ENCODE measurements around the gene EPC1. TPM values are rescaled to one million over a fixed set of nuclear protein-coding genes. Genes with fewer than 3 reads are reported as not detected.

Gene EPC1
- total and polyA plus RNA-seq, 2 donors (not counting 1 experiment from before 2014, with no cell fraction given) = 22.7 to 28.1 TPM

- H3K9ac ChIP-seq (ENCODE audit: insufficient read depth, low read length) = no peak overlapping the region
- H3K4me3 ChIP-seq (replicated peaks in 1 of 4; ENCODE audit: control extremely low read depth in 1 of 4, insufficient read depth in 1 of 4, low read depth in 3 of 4, low read length in 4 of 4) = no peak overlapping the region
- H3K27me3 ChIP-seq (ENCODE audit: control insufficient read depth, insufficient read depth, low read length) = no peaks in the 10 kb centered on the region
- H4K20me1 ChIP-seq (ENCODE audit: control insufficient read depth, extremely low read depth, insufficient read depth, low read length) = no peaks in the 10 kb centered on the region
- H3K27ac ChIP-seq (ENCODE audit: insufficient read depth, low read length) = no peak overlapping the region
- no peak overlapping the region for H3K4me2 ChIP-seq (ENCODE audit: extremely low read depth, insufficient read depth, low read length)
- peaks cover 9% of the 10 kb centered on the region for H3K79me2 ChIP-seq (ENCODE audit: control insufficient read depth, insufficient read depth, low read length)
- no peaks in the 10 kb centered on the region for H3K4me1 ChIP-seq (ENCODE audit: control insufficient read depth, extremely low read depth, insufficient read depth, low read length)
- H3K36me3 ChIP-seq (ENCODE audit: control insufficient read depth, insufficient read depth, low read length) = no peaks in the 10 kb centered on the region
- DNase-seq (ENCODE audit: low read depth in 2 of 2) = peak in 1 of 2 donors; percentile 56
- no peaks in the 10 kb centered on the region for H3K9me3 ChIP-seq (ENCODE audit: control insufficient read depth, insufficient read depth, low read depth, low read length)
- no peak overlapping the region for H2AFZ ChIP-seq (ENCODE audit: low read length)
- no peak for TF ChIP-seq EZH2 (IDR thresholded peaks at IDR 0.05; ENCODE audit: low read length, missing control alignments)
- TF ChIP-seq, protein P1, sequence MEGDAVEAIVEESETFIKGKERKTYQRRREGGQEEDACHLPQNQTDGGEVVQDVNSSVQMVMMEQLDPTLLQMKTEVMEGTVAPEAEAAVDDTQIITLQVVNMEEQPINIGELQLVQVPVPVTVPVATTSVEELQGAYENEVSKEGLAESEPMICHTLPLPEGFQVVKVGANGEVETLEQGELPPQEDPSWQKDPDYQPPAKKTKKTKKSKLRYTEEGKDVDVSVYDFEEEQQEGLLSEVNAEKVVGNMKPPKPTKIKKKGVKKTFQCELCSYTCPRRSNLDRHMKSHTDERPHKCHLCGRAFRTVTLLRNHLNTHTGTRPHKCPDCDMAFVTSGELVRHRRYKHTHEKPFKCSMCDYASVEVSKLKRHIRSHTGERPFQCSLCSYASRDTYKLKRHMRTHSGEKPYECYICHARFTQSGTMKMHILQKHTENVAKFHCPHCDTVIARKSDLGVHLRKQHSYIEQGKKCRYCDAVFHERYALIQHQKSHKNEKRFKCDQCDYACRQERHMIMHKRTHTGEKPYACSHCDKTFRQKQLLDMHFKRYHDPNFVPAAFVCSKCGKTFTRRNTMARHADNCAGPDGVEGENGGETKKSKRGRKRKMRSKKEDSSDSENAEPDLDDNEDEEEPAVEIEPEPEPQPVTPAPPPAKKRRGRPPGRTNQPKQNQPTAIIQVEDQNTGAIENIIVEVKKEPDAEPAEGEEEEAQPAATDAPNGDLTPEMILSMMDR (conservative IDR thresholded peaks at IDR 0.05 in 1 of 2, IDR thresholded peaks at IDR 0.05 in 1 of 2; ENCODE audit: low read depth in 1 of 2, low read length in 2 of 2) = no peak
These were observed 3.2 kb upstream of the EPC1 start for GRCh38 chr10:32349968-32350738.

DNA sequence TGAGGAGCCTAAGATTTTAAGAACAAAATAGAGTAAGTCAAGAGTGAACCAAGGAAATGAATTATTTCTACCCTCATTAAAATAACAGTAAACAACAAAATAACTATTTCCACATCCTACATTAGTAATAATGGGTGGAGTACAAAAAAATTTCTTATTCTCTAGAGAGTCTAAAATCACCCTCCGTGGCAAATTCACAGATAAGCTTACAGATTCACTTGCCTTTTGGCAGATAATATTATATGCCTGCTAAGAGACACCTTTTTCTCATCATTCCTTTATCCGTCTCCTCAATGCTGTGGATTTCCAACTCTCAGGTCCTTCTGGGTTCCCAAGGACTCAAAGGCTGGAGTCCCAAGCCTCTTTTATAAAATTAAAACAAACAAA is 2.2 kb upstream of the EPC1 start:
- no peaks in the 10 kb centered on the region for H4K20me1 ChIP-seq (ENCODE audit: control insufficient read depth, extremely low read depth, insufficient read depth, low read length)
- no peaks in the 10 kb centered on the region for H3K36me3 ChIP-seq (ENCODE audit: control insufficient read depth, insufficient read depth, low read length)
- no peak overlapping the region for H2AFZ ChIP-seq (ENCODE audit: low read length)
- no peaks in the 10 kb centered on the region for H3K9me3 ChIP-seq (ENCODE audit: control insufficient read depth, insufficient read depth, low read depth, low read length)
- H3K9ac ChIP-seq (ENCODE audit: insufficient read depth, low read length) = no peak overlapping the region
- H3K27ac ChIP-seq (ENCODE audit: insufficient read depth, low read length) = no peak overlapping the region
- H3K79me2 ChIP-seq (ENCODE audit: control insufficient read depth, insufficient read depth, low read length) = peaks cover 19% of the 10 kb centered on the region
- TF ChIP-seq, protein P1 (conservative IDR thresholded peaks at IDR 0.05 in 1 of 2, IDR thresholded peaks at IDR 0.05 in 1 of 2; ENCODE audit: low read depth in 1 of 2, low read length in 2 of 2) = no peak
- TF ChIP-seq EZH2 (IDR thresholded peaks at IDR 0.05; ENCODE audit: low read length, missing control alignments) = no peak
- H3K4me2 ChIP-seq (ENCODE audit: extremely low read depth, insufficient read depth, low read length) = no peak overlapping the region
- H3K4me3 ChIP-seq (replicated peaks in 1 of 4; ENCODE audit: control extremely low read depth in 1 of 4, insufficient read depth in 1 of 4, low read depth in 3 of 4, low read length in 4 of 4) = no peak overlapping the region
- no peaks in the 10 kb centered on the region for H3K4me1 ChIP-seq (ENCODE audit: control insufficient read depth, extremely low read depth, insufficient read depth, low read length)
- H3K27me3 ChIP-seq (ENCODE audit: control insufficient read depth, insufficient read depth, low read length) = no peaks in the 10 kb centered on the region
- no peak for DNase-seq (ENCODE audit: low read depth in 2 of 2)

DNA sequence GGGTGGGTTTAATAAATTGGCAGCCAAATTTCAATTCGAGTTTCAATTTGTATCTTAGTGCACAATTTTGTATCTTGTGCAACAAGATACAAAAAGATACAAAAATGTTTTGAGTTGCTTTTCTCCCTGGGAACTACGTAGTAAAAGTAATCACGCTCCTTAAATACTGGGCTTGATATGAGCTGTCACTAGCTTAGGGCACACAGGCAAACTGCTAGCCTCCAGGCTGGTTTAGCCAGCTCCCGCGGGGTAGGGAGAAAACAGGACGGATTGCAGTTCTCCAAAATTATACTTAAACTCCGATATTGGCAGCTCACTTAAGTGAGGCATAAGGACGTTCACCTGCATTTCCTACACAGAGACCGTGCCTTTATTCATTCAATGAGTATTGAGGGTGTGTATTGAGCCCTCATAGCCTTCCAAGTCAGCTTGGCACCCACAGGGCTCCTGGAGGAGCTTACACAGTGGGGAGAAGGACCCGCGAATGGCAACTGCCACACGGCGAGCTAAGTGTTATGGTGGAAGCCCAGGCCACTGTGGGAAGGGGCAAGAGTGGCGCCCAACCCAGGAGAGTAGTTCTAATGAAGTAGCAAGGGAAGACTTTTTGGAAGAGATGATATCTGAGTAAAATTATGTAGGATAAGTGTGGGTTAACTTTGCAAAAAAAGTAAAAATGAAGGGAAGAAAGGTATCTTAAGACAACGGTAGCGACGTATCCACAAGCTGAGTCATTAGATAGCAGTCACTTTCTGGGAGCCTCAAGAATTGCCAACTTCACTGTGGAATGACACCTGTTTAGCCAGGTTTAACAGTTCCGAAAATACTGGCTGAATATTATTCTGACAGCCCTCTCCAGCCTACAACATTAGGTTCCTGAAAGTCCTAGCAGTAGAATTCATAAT is 1.6 kb upstream of the EPC1 start:
- no peak overlapping the region for H3K27ac ChIP-seq (ENCODE audit: insufficient read depth, low read length)
- no peaks in the 10 kb centered on the region for H3K36me3 ChIP-seq (ENCODE audit: control insufficient read depth, insufficient read depth, low read length)
- no peak overlapping the region for H3K4me2 ChIP-seq (ENCODE audit: extremely low read depth, insufficient read depth, low read length)
- DNase-seq (ENCODE audit: low read depth in 2 of 2) = no peak
- H3K9me3 ChIP-seq (ENCODE audit: control insufficient read depth, insufficient read depth, low read depth, low read length) = no peaks in the 10 kb centered on the region
- no peaks in the 10 kb centered on the region for H3K4me1 ChIP-seq (ENCODE audit: control insufficient read depth, extremely low read depth, insufficient read depth, low read length)
- no peaks in the 10 kb centered on the region for H4K20me1 ChIP-seq (ENCODE audit: control insufficient read depth, extremely low read depth, insufficient read depth, low read length)
- peaks cover 25% of the 10 kb centered on the region for H3K79me2 ChIP-seq (ENCODE audit: control insufficient read depth, insufficient read depth, low read length)
- H3K27me3 ChIP-seq (ENCODE audit: control insufficient read depth, insufficient read depth, low read length) = no peaks in the 10 kb centered on the region
- no peak overlapping the region for H3K9ac ChIP-seq (ENCODE audit: insufficient read depth, low read length)
- no peak overlapping the region for H2AFZ ChIP-seq (ENCODE audit: low read length)
- TF ChIP-seq, protein P1 (conservative IDR thresholded peaks at IDR 0.05 in 1 of 2, IDR thresholded peaks at IDR 0.05 in 1 of 2; ENCODE audit: low read depth in 1 of 2, low read length in 2 of 2) = no peak
- no peak for TF ChIP-seq EZH2 (IDR thresholded peaks at IDR 0.05; ENCODE audit: low read length, missing control alignments)
- H3K4me3 ChIP-seq (replicated peaks in 1 of 4; ENCODE audit: control extremely low read depth in 1 of 4, insufficient read depth in 1 of 4, low read depth in 3 of 4, low read length in 4 of 4) = no peak overlapping the region
